ENCODE measurements around the gene SYNE2. TPM values are rescaled to one million over a fixed set of nuclear protein-coding genes. Genes with fewer than 3 reads are reported as not detected.
A peak's percentile ranks its signal among the peaks of the same experiment; 100 is the strongest.

SYNE2 gene
- polyA plus RNA-seq, 4 donors, result 54.4 to 135 (median 108) TPM

- no peak for DNase-seq (ENCODE audit: low read depth in 4 of 4, low spot score in 3 of 4)
These were observed 380.9 kb downstream of the SYNE2 start for GRCh38 chr14:64233531-64234190.

GRCh38 chr14:64234877-64235651 lies 382.3 kb downstream of the SYNE2 start:
- no peak for DNase-seq (ENCODE audit: low read depth in 4 of 4, low spot score in 3 of 4)

DNA sequence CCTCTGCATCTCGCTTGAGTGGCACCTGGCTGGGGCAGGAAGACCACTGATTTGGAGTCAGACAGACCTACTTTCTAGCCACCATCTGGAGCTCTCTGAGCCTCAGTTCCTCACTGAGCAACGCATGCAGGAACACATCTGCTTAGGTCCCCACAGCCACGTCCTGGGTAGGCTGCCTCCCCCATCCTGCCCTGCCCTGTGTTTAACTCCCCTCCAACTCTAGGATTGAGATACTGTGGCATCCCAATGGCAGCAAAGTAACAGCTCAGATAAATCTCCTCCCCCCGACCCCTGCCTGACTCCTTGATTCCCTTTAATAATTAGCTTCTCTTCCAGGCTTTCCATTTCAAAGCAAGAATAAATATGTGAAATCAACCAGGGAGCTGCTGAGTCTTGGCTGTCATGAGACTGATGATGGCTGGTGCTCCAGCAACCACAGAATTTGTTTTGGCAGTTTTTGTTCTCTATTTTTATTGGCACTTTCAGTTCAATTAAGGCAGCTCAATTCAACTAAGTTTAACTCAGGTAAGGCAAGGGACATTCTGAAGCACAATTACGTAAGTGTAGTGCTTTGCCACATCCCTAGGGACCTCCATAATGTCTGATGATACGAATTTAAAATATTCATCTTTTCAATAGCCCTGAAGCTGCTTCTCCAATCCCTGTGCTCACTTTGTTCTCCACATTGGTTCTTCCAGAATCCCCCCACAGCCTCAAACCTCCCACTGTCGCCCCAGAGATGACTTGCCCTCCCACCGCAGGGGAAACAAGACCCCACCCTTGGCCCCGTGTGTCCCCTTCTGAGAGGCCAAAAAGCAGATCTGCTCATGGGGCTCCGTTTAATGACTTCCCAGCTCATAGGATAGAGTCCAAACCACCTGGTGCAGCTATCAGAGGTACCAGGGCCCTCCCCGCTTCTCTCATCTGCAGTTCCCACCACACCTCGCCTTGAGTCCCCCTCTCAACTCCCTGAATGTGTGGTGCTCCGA lies 383.1 kb downstream of the SYNE2 start:
- no peak for DNase-seq (ENCODE audit: low read depth in 4 of 4, low spot score in 3 of 4)

GRCh38 chr14:64238049-64238448 lies 385.2 kb downstream of the SYNE2 start:
- no peak for DNase-seq (ENCODE audit: low read depth in 4 of 4, low spot score in 3 of 4)

DNA sequence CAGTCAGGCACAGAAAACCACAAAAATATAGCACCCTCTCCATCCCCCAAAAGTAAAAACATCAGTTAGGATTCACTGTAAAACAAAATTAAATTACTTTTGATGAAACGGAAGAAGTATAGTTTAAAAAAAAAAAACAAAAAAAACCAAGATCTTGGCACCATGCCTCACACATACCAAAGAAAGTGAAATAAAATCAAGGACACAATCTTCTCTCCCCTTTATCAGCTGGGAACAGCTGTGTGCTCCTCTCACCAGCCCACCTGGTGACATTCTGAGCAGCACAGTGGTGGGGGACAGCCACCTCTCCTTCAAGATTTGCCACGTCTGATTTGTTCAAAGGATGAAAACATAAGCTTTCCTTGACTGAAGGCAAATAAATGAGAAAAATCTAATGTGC lies 385.8 kb downstream of the SYNE2 start:
- no peak for DNase-seq (ENCODE audit: low read depth in 4 of 4, low spot score in 3 of 4)

DNA sequence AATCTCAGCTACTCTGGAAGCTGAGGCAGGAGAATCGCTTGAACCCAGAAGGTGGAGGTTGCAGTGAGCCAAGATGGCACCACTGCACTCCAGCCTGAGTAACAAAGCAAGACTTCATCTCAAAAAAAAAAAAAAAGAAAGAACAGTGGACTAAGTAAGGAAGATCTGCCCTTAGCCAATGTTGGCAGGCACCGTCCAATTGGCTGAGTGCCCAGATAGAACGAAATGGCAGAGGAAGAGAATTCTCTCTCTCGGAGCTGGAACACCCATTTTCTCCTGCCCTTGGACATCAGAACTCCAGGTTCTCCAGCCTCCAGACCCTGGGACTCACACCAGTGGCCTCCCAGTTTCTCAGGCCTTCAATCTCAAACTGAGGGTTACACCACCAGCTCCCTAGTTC lies 391.5 kb downstream of the SYNE2 start:
- no peak for DNase-seq (ENCODE audit: low read depth in 4 of 4, low spot score in 3 of 4)

GRCh38 chr14:64245491-64245890 lies 392.7 kb downstream of the SYNE2 start:
- DNase-seq (ENCODE audit: low read depth in 4 of 4, low spot score in 3 of 4), result no peak

DNA sequence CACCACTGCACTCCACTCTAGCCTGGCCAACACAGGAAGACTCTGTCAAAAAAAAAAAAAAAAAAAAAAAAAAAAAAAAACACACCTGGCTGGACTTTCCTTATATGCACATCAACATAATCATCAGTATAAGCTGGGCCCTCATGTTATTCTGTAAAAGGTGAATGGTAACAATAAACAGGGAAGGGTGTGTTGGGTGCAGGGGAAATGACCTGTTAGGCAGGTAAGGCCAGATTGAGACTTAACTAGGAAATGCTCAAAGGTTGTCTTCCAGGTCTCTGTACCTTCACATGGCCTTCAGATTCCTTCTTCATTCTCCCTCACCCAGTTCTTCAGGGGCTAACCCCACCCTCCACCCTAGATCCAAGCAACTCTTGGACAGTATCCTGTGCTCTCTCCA lies 393.9 kb downstream of the SYNE2 start:
- no peak for DNase-seq (ENCODE audit: low read depth in 4 of 4, low spot score in 3 of 4)

DNA sequence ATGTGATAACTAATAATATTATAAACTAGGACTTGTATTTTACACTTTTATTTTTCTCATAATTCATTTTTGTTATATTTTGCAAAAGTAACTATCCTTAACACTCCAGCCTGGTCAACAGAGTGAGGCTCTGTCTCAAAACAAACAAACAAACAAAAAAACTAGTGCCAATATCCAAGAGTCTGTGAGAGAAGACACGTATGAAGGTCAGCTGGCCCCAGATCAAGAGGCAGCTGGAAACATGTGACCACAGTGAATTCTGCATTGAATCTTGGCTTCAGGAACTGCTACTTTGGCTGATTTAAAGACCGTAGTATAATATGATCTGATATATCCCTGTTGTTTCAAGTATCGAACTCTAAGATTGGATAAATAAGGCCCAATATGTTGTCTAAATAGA lies 394.4 kb downstream of the SYNE2 start:
- DNase-seq (ENCODE audit: low read depth in 4 of 4, low spot score in 3 of 4), result no peak

GRCh38 chr14:64248689-64249088 lies 395.9 kb downstream of the SYNE2 start:
- DNase-seq (ENCODE audit: low read depth in 4 of 4, low spot score in 3 of 4), result no peak

- DNase-seq (ENCODE audit: low read depth in 4 of 4, low spot score in 3 of 4), result peak in 2 of 4 donors; percentile 12 to 14
These were observed 396.6 kb downstream of the SYNE2 start for GRCh38 chr14:64249363-64249762.

DNA sequence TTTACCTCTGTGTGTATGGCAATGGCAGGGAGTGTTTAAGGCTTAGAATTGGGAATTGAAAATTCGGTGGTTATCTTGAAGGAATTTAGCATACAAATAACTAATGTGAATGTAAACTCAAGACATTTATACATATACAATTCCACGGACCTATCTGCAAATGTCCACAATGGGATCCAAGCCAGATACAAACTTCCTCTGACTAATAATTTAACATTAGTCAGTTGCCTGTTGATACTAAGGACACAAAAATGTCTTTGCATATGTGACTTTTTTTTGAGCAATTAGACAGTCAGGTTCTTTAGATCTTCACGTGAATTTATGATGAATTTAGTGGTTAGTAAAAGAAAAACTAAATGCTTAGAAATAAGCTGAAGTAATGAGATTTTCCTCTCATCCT lies 400.9 kb downstream of the SYNE2 start:
- no peak for DNase-seq (ENCODE audit: low read depth in 4 of 4, low spot score in 3 of 4)

DNA sequence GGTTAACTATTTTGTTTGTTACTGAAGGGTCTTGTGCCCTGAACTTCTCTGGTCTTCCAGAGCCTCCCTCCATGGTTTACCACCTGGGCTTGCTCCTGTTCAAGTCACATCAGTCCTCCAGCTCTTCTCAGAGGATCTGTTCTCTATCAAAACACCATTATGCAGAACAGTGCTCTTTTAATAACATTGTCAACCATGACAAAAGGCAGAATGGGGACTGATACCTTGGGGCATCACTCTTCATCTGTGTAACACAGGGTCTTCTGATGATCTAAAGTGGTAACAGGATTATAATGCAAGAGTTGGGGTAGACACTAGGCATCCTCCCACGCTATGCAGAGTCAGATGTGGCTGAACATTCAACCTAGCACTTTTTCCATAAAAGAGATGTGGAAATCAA lies 403.0 kb downstream of the SYNE2 start:
- DNase-seq (ENCODE audit: low read depth in 4 of 4, low spot score in 3 of 4), result no peak

DNA sequence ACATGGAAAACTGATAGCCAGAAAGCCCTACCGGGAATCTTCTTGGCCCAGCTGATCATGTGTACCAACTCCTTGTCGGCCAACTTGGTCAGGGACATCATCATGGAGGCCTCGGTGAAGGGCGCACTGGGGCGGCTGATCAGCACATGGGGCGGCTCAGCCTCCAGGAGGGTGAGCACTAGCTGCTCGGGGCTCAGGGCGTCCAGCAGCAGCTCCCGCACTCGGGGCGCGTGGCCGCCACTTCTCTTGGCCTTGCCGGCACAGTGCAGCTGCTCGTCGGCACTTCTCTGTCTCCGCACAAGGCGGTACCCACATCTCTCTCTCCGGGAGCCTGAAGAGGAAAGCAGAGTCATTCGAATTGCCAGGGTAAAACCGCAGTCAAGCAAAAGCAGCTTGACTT lies 407.6 kb downstream of the SYNE2 start:
- DNase-seq (ENCODE audit: low read depth in 4 of 4, low spot score in 3 of 4), result no peak

DNA sequence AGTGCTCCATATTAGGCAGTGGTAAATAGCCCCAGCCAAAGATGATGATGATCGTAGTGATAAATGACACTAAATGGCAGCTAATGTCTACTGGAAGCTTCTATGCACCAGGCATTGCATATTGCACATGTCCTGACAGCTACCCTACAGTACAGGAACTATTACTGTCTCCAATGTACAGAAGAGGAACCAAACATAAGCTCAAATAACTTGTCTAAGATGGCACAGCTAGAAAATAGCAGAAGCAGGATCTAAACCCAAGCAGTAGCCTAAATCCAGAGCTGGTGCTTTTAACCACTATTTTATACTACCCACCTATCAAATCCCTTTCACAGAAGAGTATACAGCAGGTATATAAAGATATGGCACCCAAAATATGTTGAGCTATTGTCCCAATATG lies 412.4 kb downstream of the SYNE2 start:
- DNase-seq (ENCODE audit: low read depth in 4 of 4, low spot score in 3 of 4), result no peak

GRCh38 chr14:64266239-64266638 lies 413.4 kb downstream of the SYNE2 start:
- DNase-seq (ENCODE audit: low read depth in 4 of 4, low spot score in 3 of 4), result no peak

DNA sequence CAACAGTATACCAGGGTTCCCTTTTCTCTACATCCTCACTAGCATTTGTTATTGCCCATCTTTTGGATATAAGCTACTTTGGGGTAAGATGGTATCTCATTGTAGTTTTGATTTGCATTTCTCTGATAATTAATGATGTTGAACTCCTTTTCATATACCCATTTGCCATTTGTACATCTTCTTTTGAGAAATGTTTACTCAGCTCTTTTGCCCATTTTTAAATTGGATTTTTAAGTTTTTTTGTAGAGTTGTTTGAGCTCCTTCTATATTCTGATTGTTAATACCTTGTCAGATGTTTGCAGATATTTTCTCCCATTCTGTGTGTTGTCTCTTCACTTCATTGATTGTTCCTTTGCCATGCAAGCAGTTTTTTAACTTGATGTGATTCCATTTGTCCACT lies 419.2 kb downstream of the SYNE2 start:
- DNase-seq (ENCODE audit: low read depth in 4 of 4, low spot score in 3 of 4), result no peak

All from left renal pelvis (tissue), 4 donors.